Neural progenitor cell (in vitro differentiated cells): Measurements from ENCODE around the gene NPSR1.

Experiments
- EZH2phosphoT487 ChIP-seq: fragments of 200-600 bp; sonication (generic); IDR thresholded peaks from 2 replicates; pipeline ENCODE4 v1.6.1; 2017; ENCODE audit warnings: antibody characterized with exemption
- TF ChIP-seq, protein P1 (sequence below): fragments of 200-600 bp; sonication (generic); IDR thresholded peaks from 2 replicates; pipeline ENCODE4 v1.5.1; 2017; ENCODE audit warnings: antibody characterized with exemption, mild to moderate bottlenecking

DNA sequence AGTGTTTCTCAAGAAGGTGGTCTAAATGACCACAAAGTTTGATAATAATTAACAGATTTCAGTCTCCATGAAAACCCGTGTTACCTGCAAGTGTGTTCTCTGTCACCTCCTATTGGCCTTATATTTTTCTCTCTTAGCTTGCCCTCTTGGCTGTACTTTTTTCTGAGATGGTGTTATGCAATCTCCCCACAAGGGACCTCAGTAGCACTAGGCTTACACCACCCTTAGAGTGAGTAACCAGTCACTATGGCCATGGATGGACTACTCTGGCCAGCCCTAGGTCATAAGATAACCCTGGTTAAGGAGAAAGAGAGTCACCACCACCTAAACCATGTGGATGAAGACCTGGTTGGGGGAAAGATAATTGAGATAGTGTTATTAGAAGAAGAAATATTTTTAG is 76.8 kb downstream of the NPSR1 start:
- TF ChIP-seq, protein P1, sequence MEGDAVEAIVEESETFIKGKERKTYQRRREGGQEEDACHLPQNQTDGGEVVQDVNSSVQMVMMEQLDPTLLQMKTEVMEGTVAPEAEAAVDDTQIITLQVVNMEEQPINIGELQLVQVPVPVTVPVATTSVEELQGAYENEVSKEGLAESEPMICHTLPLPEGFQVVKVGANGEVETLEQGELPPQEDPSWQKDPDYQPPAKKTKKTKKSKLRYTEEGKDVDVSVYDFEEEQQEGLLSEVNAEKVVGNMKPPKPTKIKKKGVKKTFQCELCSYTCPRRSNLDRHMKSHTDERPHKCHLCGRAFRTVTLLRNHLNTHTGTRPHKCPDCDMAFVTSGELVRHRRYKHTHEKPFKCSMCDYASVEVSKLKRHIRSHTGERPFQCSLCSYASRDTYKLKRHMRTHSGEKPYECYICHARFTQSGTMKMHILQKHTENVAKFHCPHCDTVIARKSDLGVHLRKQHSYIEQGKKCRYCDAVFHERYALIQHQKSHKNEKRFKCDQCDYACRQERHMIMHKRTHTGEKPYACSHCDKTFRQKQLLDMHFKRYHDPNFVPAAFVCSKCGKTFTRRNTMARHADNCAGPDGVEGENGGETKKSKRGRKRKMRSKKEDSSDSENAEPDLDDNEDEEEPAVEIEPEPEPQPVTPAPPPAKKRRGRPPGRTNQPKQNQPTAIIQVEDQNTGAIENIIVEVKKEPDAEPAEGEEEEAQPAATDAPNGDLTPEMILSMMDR: no peak
- no peak for TF ChIP-seq EZH2phosphoT487
